ENCODE data around the gene RIMKLA. TPM values are rescaled to one million over a fixed set of nuclear protein-coding genes. Genes with fewer than 3 reads are reported as not detected.

Gene RIMKLA
- total and polyA plus RNA-seq, 2 of the 13 experiments (the other 11 are each of a cell fraction or from before 2014, with no cell fraction given), result 2.5 to 3.8 TPM

- TF ChIP-seq LCORL (IDR thresholded peaks at IDR 0.05), result no peak
- TF ChIP-seq LCORL (CRISPR knock-in tag; IDR thresholded peaks at IDR 0.05), result peak; percentile 69
- peak; percentile 100 for TF ChIP-seq GMEB2 (CRISPR knock-in tag; IDR thresholded peaks at IDR 0.05; ENCODE audit: low read depth)
- TF ChIP-seq BHLHE40 (IDR thresholded peaks at IDR 0.05; ENCODE audit: low read length), result peak; percentile 88
- peak; percentile 80 for TF ChIP-seq U2AF1 (optimal IDR thresholded peaks at IDR 0.05; ENCODE audit: low read depth, low read length)
- TF ChIP-seq ZNF773 (CRISPR knock-in tag; IDR thresholded peaks at IDR 0.05; ENCODE audit: borderline replicate concordance), result no peak
- TF ChIP-seq ARID2 (CRISPR knock-in tag; IDR thresholded peaks at IDR 0.05; ENCODE audit: borderline replicate concordance), result no peak
- TF ChIP-seq SMC3 (IDR thresholded peaks at IDR 0.05; ENCODE audit: low read length), result no peak
- peak; percentile 85; the same call in 1 of the 2 replicates for TF ChIP-seq SKIL (CRISPR knock-in tag; IDR thresholded peaks at IDR 0.05; ENCODE audit: borderline replicate concordance)
- peak; percentile 92 for TF ChIP-seq ZNF280B (CRISPR knock-in tag; IDR thresholded peaks at IDR 0.05; ENCODE audit: borderline replicate concordance)
- peak; percentile 85 for TF ChIP-seq ZNF264 (CRISPR knock-in tag; IDR thresholded peaks at IDR 0.05)
- TF ChIP-seq ZNF839 (CRISPR knock-in tag; IDR thresholded peaks at IDR 0.05; ENCODE audit: borderline replicate concordance), result no peak; the same call in 1 of the 2 replicates
- TF ChIP-seq ZNF101 (CRISPR knock-in tag; IDR thresholded peaks at IDR 0.05; ENCODE audit: borderline replicate concordance, low read depth), result no peak
- peak; percentile 95 for TF ChIP-seq ZNF574 (CRISPR knock-in tag; IDR thresholded peaks at IDR 0.05)
- peak; percentile 85 for TF ChIP-seq ZSCAN25 (CRISPR knock-in tag; IDR thresholded peaks at IDR 0.05)
- peak; percentile 88 for TF ChIP-seq ZNF580 (CRISPR knock-in tag; IDR thresholded peaks at IDR 0.05; ENCODE audit: borderline replicate concordance, low read depth)
- TF ChIP-seq FOXA3 (CRISPR knock-in tag; IDR thresholded peaks at IDR 0.05), result peak; percentile 83
- no peak for TF ChIP-seq ATF5 (CRISPR knock-in tag; IDR thresholded peaks at IDR 0.05; ENCODE audit: low read depth)
Measured at GRCh38 chr1:42335050-42335808, 45.4 kb upstream of the RIMKLA start, which contains the start of gene FOXJ3 (continued).

All from HepG2 (cell line).